A673 (cell line): ENCODE results near the gene TBCC. TPM values are rescaled to one million over a fixed set of nuclear protein-coding genes. Genes with fewer than 3 reads are reported as not detected.

Experiments used
- BruUV-seq: library from RNA; stranded (reverse); fragments of 400-500 nt; replicated peaks from 2 replicates; lab custom pipeline; 2021; lab: Mats Ljungman, UMichigan
- CTCF ChIA-PET: fragments of 300-600 bp; sonication (Branson Sonifier 250); formaldehyde crosslinking; loops from one replicate; lab custom pipeline; 2022; ENCODE audit warnings: antibody characterized with exemption; lab: Charles Lee
- POLR2A ChIA-PET: fragments of 300-600 bp; sonication (Branson Sonifier 250); formaldehyde crosslinking; loops from one replicate; lab custom pipeline; 2022; ENCODE audit warnings: antibody characterized with exemption; ENCODE audit not compliant: low non-redundant PET; lab: Charles Lee
- DNase-seq: peaks from one replicate; pipeline ENCODE4 v3.0.0-alpha.2; 2015; ENCODE audit warnings: low spot score
- H3K27ac ChIP-seq: fragments of 200-600 bp; sonication (generic); 2 replicates; pipeline ENCODE4 v1.5.1; 2016; ENCODE audit warnings: mixed run types, low read depth, mild to moderate bottlenecking, mixed read lengths, antibody characterized with exemption, low read length; ENCODE audit not compliant: poor library complexity, severe bottlenecking
- H3K27me3 ChIP-seq: fragments of 200-600 bp; sonication (generic); replicated peaks from 2 replicates; pipeline ENCODE4 v1.6.1; 2017; ENCODE audit warnings: mixed run types, low read depth, mild to moderate bottlenecking, mixed read lengths, antibody characterized with exemption, low read length; ENCODE audit not compliant: insufficient read depth, poor library complexity
- H3K36me3 ChIP-seq: fragments of 200-600 bp; sonication (generic); 2 replicates; pipeline ENCODE4 v1.6.1; 2016; ENCODE audit warnings: mixed run types, mild to moderate bottlenecking, mixed read lengths, antibody characterized with exemption, low read length; ENCODE audit not compliant: insufficient read depth, poor library complexity, severe bottlenecking
- H3K4me1 ChIP-seq: fragments of 200-600 bp; sonication (generic); 2 replicates; pipeline ENCODE4 v1.6.1; 2017; ENCODE audit warnings: mixed run types, mild to moderate bottlenecking, mixed read lengths, antibody characterized with exemption, low read length; ENCODE audit not compliant: insufficient read depth, poor library complexity, severe bottlenecking
- H3K4me3 ChIP-seq: fragments of 200-600 bp; sonication (generic); 2 replicates; pipeline ENCODE4 v1.5.1; 2016; ENCODE audit warnings: low read depth, mixed run types, mild to moderate bottlenecking, mixed read lengths, low read length; ENCODE audit not compliant: poor library complexity, severe bottlenecking
- H3K9me3 ChIP-seq: fragments of 200-600 bp; sonication (generic); 2 replicates; pipeline ENCODE4 v1.6.1; 2016; ENCODE audit warnings: mixed run types, low read depth, mild to moderate bottlenecking, mixed read lengths, antibody characterized with exemption, low read length; ENCODE audit not compliant: poor library complexity, severe bottlenecking
- CTCF ChIP-seq: fragments of 300-800, 200-600 bp; sonication (generic); conservative IDR thresholded peaks from 2 replicates; pipeline ENCODE4 v1.5.1; 2017; ENCODE audit warnings: low read depth, mild to moderate bottlenecking, antibody characterized with exemption, low read length, moderate library complexity, mixed read lengths
- EZH2 ChIP-seq: fragments of 200-600 bp; sonication (generic); IDR thresholded peaks from 2 replicates; pipeline ENCODE4 v1.6.1; 2017; ENCODE audit warnings: borderline replicate concordance, low read depth, mild to moderate bottlenecking, mixed read lengths, antibody characterized with exemption, low read length; ENCODE audit not compliant: poor library complexity, severe bottlenecking
- intact Hi-C: fragments of 100-400 bp; cut with micrococcal nuclease; formaldehyde crosslinking; loops from one replicate; pipeline ENCODE4 v1.10.0; 2022; ENCODE audit not compliant: unreplicated experiment
- total RNA-seq: library from RNA; stranded (reverse); gene quantifications from 2 replicates; pipeline ENCODE4 v1.2.3, GENCODE V29; 2021

Gene TBCC
- total RNA-seq, 1 experiment from 2014 or later: 31.3 TPM

DNA sequence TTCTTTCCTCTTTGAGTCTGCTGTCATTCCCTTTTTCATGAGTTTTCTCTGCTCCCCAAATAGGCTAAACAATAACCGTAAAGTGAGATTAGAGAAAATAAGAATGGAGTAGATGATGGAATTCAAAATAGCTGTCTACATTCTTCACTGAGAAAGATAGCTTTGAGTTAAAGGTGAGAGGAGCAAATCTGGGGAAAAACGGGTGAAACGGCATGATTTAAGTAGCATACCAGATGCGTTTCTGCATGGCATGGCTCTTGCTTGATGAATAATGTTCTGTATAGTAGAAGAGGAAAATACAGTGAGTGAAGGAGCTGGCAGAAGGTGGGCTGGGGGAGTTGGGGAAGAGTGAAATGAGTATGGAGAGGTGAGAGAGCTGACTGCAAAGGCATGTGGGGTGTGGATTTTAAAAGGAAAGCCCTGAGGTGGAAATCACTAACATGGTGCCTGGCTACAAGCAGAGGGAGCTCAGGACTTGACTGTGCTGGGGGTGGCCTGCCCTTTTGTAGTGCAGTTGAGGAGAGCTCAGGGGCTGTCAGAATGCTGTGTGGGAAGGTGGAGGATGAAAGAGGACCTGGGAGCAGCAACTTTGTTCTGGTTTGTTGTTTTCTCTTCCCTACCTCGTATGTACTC, 44.8 kb upstream of the TBCC start:
- Histone ChIP-seq H3K36me3 (peaks cover 5% of the 10 kb centered on the region), H3K27me3 (no peaks in the 10 kb centered on the region), H3K9me3 (no peaks in the 10 kb centered on the region), H3K27ac (peak overlapping the region; percentile 37), H3K4me3 (no peak overlapping the region), H3K4me1 (peaks cover 26% of the 10 kb centered on the region)
- intact Hi-C loops: no loop called here
- ChIA-PET CTCF (no interaction called here), POLR2A (no interaction called here)
- no TSS peak for BruUV-seq
- no peak for TF ChIP-seq CTCF
- TF ChIP-seq EZH2: no peak
- no peak for DNase-seq

DNA sequence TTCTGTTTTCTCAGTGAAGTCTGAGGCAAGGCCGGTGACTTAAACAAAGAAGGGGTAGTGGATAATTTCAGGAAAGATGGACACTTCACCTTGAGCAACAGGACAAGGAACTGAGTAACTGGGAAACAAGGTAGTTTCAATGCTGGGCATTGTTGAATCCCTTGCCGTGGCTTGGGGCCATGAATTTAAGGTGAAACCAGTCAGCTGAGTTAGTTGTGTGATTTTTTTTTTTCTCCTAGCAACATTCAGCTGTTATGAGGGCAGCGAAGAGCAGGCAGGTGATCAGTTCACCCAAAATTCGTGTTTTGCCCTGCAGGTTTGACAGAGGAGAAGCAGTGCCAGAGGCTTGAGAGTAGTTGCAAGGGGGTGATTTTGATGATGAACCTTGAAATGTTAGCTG, 42.8 kb upstream of the TBCC start:
- no peak for DNase-seq
- Histone ChIP-seq H3K27me3 (no peaks in the 10 kb centered on the region), H3K9me3 (no peaks in the 10 kb centered on the region), H3K27ac (no peak overlapping the region), H3K4me1 (peaks cover 31% of the 10 kb centered on the region), H3K36me3 (peaks cover 5% of the 10 kb centered on the region), H3K4me3 (no peak overlapping the region)
- intact Hi-C loops: loop anchor here (5.0 kb wide), 1 partner anchor 89 kb away; the partner anchor contains the start of gene RPL7L1
- CTCF ChIA-PET: no interaction called here
- POLR2A ChIA-PET: interaction anchor here (0.6 kb wide), 1 partner anchor 47 kb away, joined by 5 read pairs; no protein-coding TSS in a partner anchor
- BruUV-seq: no TSS peak
- no peak for TF ChIP-seq CTCF
- no peak for TF ChIP-seq EZH2

DNA sequence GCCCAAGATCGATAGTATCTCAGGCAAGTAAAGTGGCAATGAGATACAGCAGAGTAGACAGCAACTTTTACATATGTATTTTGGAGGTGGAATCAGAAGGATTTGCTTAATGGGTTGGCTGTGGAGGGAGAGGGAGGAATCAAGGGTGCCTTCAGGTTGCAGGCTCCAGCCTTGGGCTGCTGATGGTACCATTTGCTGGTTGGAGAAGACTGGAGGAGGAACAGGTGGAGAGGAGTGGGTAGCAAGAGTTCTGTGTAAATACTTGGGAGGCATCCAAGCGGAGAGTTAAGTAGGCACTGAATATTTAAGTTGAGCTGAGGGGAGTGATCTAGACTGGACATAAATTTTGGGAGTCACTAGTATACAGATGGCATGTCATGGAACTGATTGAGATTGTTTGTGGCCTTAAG, 41.2 kb upstream of the TBCC start:
- peak; percentile 32 for DNase-seq
- no peak for TF ChIP-seq CTCF
- no peak for TF ChIP-seq EZH2
- Histone ChIP-seq H3K27ac (peak overlapping the region; percentile 15), H3K4me3 (no peak overlapping the region), H3K36me3 (peaks cover 5% of the 10 kb centered on the region), H3K9me3 (no peaks in the 10 kb centered on the region), H3K4me1 (peaks cover 31% of the 10 kb centered on the region), H3K27me3 (no peaks in the 10 kb centered on the region)
- CTCF ChIA-PET: no interaction called here
- intact Hi-C loops: loop anchor here (5.0 kb wide), 1 partner anchor 90 kb away; the partner anchor contains the start of gene RPL7L1
- POLR2A ChIA-PET: interaction anchor here (0.6 to 0.7 kb wide), 3 partner anchors 57 to 285 kb away, joined by 3 to 6 read pairs (median 3); no protein-coding TSS in a partner anchor
- no TSS peak for BruUV-seq
